ENCODE measurements around the gene CPPED1. TPM values are rescaled to one million over a fixed set of nuclear protein-coding genes. Genes with fewer than 3 reads are reported as not detected.
"Not testable (repeated sequence)": the region's sequence is repeated elsewhere in the genome, so short reads cannot be mapped to it uniquely, and the experiment has no call there.

CPPED1 gene
- total RNA-seq, 4 donors from 2014 or later = 4.1 to 17.3 (median 12.7) TPM

GRCh38 chr16:12800817-12801216, 2.9 kb downstream of the CPPED1 start:
- H3K36me3 ChIP-seq = no peaks in the 10 kb centered on the region
- no peaks in the 10 kb centered on the region for H3K27me3 ChIP-seq
- 73 to 79% methylated on average over 4 to 6 of the region's 6 CpGs for WGBS, 2 donors (ENCODE audit: low coverage in 1 of 2)
- H3K4me3 ChIP-seq = no peak overlapping the region
- H3K9me3 ChIP-seq = no peaks in the 10 kb centered on the region
- H3K27ac ChIP-seq = peak overlapping the region in 1 of 4 donors; percentile 93
- peaks cover 0 to 29% (median 20%) of the 10 kb centered on the region in 4 donors for H3K4me1 ChIP-seq
- intact Hi-C loops (cut with DNase I; ENCODE audit: low total_unique reads) = no loop called here
- DNase-seq = no peak
- TF ChIP-seq POLR2A (IDR thresholded peaks at IDR 0.05) = no peak
- no peak for TF ChIP-seq EP300 (IDR thresholded peaks at IDR 0.05; ENCODE audit: low read depth)
- TF ChIP-seq CTCF (IDR thresholded peaks at IDR 0.05) = no peak
- no peak for TF ChIP-seq POLR2AphosphoS5 (IDR thresholded peaks at IDR 0.05)
- in situ Hi-C loops (cut with MboI; ENCODE audit: low pct_ligation_motif_present in 1 of 4, low pct_unique_long_range_greater_than_20kb in 1 of 4, low sequenced_read_pairs in 3 of 4) = loop anchor here in 3 of 4 donors (25.0 kb wide), 3 partner anchors 339 to 714 kb away; no protein-coding TSS in a partner anchor

- in situ Hi-C loops (cut with MboI; ENCODE audit: low pct_ligation_motif_present in 1 of 4, low pct_unique_long_range_greater_than_20kb in 1 of 4, low sequenced_read_pairs in 3 of 4) = loop anchor here in 3 of 4 donors (25.0 kb wide), 3 partner anchors 338 to 713 kb away; no protein-coding TSS in a partner anchor
- H3K9me3 ChIP-seq; H3K27ac ChIP-seq; H3K27me3 ChIP-seq; H3K4me3 ChIP-seq; DNase-seq; intact Hi-C loops (cut with DNase I; ENCODE audit: low total_unique reads); H3K36me3 ChIP-seq: not testable (repeated sequence)
- WGBS, 2 donors (ENCODE audit: low coverage in 1 of 2) = 81 to 84% methylated on average over 5 to 8 of the region's 8 CpGs
- H3K4me1 ChIP-seq = peaks cover 0 to 29% (median 20%) of the 10 kb centered on the region in 4 donors
These were observed 3.7 kb downstream of the CPPED1 start for GRCh38 chr16:12799996-12800395.

GRCh38 chr16:12798846-12799245, 4.8 kb downstream of the CPPED1 start:
- Histone ChIP-seq H3K36me3 (no peaks in the 10 kb centered on the region), H3K27ac (no peak overlapping the region), H3K4me1 (peaks cover 0 to 24% (median 20%) of the 10 kb centered on the region in 4 donors), H3K27me3 (no peaks in the 10 kb centered on the region), H3K4me3 (no peak overlapping the region), H3K9me3 (no peaks in the 10 kb centered on the region)
- no peak for DNase-seq
- intact Hi-C loops (cut with DNase I; ENCODE audit: low total_unique reads) = no loop called here
- in situ Hi-C loops (cut with MboI; ENCODE audit: low pct_ligation_motif_present in 1 of 4, low pct_unique_long_range_greater_than_20kb in 1 of 4, low sequenced_read_pairs in 3 of 4) = no loop called here
- TF ChIP-seq CTCF (IDR thresholded peaks at IDR 0.05) = no peak
- TF ChIP-seq EP300 (IDR thresholded peaks at IDR 0.05; ENCODE audit: low read depth) = no peak
- no peak for TF ChIP-seq POLR2A (IDR thresholded peaks at IDR 0.05)
- no peak for TF ChIP-seq POLR2AphosphoS5 (IDR thresholded peaks at IDR 0.05)
- WGBS, 2 donors (ENCODE audit: low coverage in 1 of 2) = 78 to 80% methylated on average over 5 of the region's 5 CpGs

- TF ChIP-seq EP300 (IDR thresholded peaks at IDR 0.05; ENCODE audit: low read depth) (no peak), POLR2AphosphoS5 (IDR thresholded peaks at IDR 0.05) (no peak), POLR2A (IDR thresholded peaks at IDR 0.05) (no peak), CTCF (IDR thresholded peaks at IDR 0.05) (no peak)
- intact Hi-C loops (cut with DNase I; ENCODE audit: low total_unique reads) = no loop called here
- Histone ChIP-seq H3K36me3 (no peaks in the 10 kb centered on the region), H3K27me3 (no peaks in the 10 kb centered on the region), H3K9me3 (no peaks in the 10 kb centered on the region), H3K27ac (no peak overlapping the region), H3K4me3 (no peak overlapping the region), H3K4me1 (peaks cover 0 to 22% (median 20%) of the 10 kb centered on the region in 4 donors)
- in situ Hi-C loops (cut with MboI; ENCODE audit: low pct_ligation_motif_present in 1 of 4, low pct_unique_long_range_greater_than_20kb in 1 of 4, low sequenced_read_pairs in 3 of 4) = no loop called here
- DNase-seq = no peak
These were observed 5.5 kb downstream of the CPPED1 start for GRCh38 chr16:12798171-12798570.

- Histone ChIP-seq H3K4me1 (peaks cover 0 to 5% (median 3%) of the 10 kb centered on the region in 4 donors), H3K27ac (no peak overlapping the region), H3K9me3 (no peaks in the 10 kb centered on the region), H3K4me3 (no peak overlapping the region), H3K27me3 (no peaks in the 10 kb centered on the region), H3K36me3 (no peaks in the 10 kb centered on the region)
- in situ Hi-C loops (cut with MboI; ENCODE audit: low pct_ligation_motif_present in 1 of 4, low pct_unique_long_range_greater_than_20kb in 1 of 4, low sequenced_read_pairs in 3 of 4) = no loop called here
- WGBS, 2 donors (ENCODE audit: low coverage in 1 of 2) = 92 to 97% methylated on average over 3 to 5 of the region's 5 CpGs
- DNase-seq = no peak
- no peak for TF ChIP-seq POLR2AphosphoS5 (IDR thresholded peaks at IDR 0.05)
- TF ChIP-seq EP300 (IDR thresholded peaks at IDR 0.05; ENCODE audit: low read depth) = no peak
- no peak for TF ChIP-seq CTCF (IDR thresholded peaks at IDR 0.05)
- no peak for TF ChIP-seq POLR2A (IDR thresholded peaks at IDR 0.05)
- intact Hi-C loops (cut with DNase I; ENCODE audit: low total_unique reads) = no loop called here
These were observed 7.2 kb downstream of the CPPED1 start for GRCh38 chr16:12796498-12796897.

All from transverse colon (tissue), 4 donors.